HUES64 (cell line): ENCODE measurements around the gene NES.
A peak's percentile ranks its signal among the peaks of the same experiment; 100 is the strongest.

Experiments
- H3K27ac ChIP-seq: 2 replicates; pipeline ENCODE4 v1.7.0; 2013; ENCODE audit warnings: low read depth, low read length, inconsistent platforms
- H3K27me3 ChIP-seq: 2 replicates; pipeline ENCODE4 v1.6.1; 2013; ENCODE audit warnings: mild to moderate bottlenecking, low read length; ENCODE audit not compliant: insufficient read depth
- H3K36me3 ChIP-seq: 2 replicates; pipeline ENCODE4 v1.6.1; 2013; ENCODE audit warnings: mild to moderate bottlenecking, low read length; ENCODE audit not compliant: insufficient read depth
- H3K4me1 ChIP-seq: 2 replicates; pipeline ENCODE4 v1.6.1; 2013; ENCODE audit warnings: mild to moderate bottlenecking, low read length, moderate library complexity; ENCODE audit not compliant: insufficient read depth
- H3K4me3 ChIP-seq: 2 replicates; pipeline ENCODE4 v1.5.1; 2013; ENCODE audit warnings: mild to moderate bottlenecking, low read length, moderate library complexity
- H3K9ac ChIP-seq: 2 replicates; pipeline ENCODE4 v1.6.1; 2013; ENCODE audit warnings: mild to moderate bottlenecking, low read depth, low read length
- H3K9me3 ChIP-seq: 2 replicates; pipeline ENCODE4 v1.6.1; 2013; ENCODE audit warnings: low read depth, low read length; ENCODE audit not compliant: insufficient read depth
- WGBS: fragments of 150-250, 120-280 bp; methylation state at CpG from one replicate; pipeline ENCODE4 v1.1.7; 2013; ENCODE audit warnings: missing lambda C conversion rate; 5-methylcytosine and 5-hydroxymethylcytosine counted together

Gene NES

GRCh38 chr1:156647351-156647750 is 29.9 kb downstream of the NES start:
- Histone ChIP-seq H3K4me3 (no peak overlapping the region), H3K27me3 (peaks cover 84% of the 10 kb centered on the region), H3K4me1 (peaks cover 5% of the 10 kb centered on the region; the same call in 1 of the 2 replicates), H3K27ac (no peak overlapping the region), H3K9ac (no peak overlapping the region), H3K9me3 (no peaks in the 10 kb centered on the region), H3K36me3 (no peaks in the 10 kb centered on the region)
- WGBS: 89% methylated on average over 10 of the region's 10 CpGs

DNA sequence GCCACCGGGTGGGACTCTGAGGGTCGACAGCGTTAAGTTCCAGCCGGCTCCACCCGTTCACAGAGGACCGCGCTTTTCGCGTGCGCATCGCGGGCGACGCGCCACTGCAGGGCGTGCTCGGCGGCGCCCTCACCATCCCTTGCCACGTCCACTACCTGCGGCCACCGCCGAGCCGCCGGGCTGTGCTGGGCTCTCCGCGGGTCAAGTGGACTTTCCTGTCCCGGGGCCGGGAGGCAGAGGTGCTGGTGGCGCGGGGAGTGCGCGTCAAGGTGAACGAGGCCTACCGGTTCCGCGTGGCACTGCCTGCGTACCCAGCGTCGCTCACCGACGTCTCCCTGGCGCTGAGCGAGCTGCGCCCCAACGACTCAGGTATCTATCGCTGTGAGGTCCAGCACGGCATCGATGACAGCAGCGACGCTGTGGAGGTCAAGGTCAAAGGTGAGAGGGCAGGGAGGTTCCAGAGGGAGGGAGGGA is 30.4 kb downstream of the NES start:
- 91% methylated on average over 51 of the region's 51 CpGs for WGBS
- H3K27ac ChIP-seq: no peak overlapping the region

DNA sequence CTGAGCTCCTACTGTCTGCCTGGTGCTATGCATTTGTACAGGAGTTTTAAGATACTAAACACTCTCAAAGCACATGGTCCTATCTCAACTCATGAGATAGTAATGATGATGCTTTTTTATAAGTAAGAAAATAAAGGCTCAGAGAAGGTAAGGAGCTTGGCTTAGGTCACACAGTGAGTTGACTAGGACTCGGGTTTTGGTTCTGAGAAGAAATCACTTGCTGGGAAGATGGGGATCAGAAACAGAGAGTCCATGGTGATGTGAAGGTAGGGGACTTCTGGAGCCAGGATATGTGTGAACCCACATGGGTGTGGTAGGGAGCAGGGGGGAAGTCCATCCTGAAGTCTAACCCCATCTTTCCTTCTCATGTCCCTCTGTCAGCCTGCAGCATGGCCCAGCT is 31.5 kb downstream of the NES start:
- peaks cover 86% of the 10 kb centered on the region for H3K27me3 ChIP-seq
- 89% methylated on average over 1 of the region's 1 CpG for WGBS

More for the DNA sequence above, 30.4 kb downstream of the NES start:
- Histone ChIP-seq H3K9me3 (no peaks in the 10 kb centered on the region), H3K4me1 (peaks cover 5% of the 10 kb centered on the region; the same call in 1 of the 2 replicates), H3K36me3 (no peaks in the 10 kb centered on the region), H3K4me3 (no peak overlapping the region), H3K27me3 (peaks cover 86% of the 10 kb centered on the region), H3K9ac (no peak overlapping the region)

GRCh38 chr1:156645056-156645455 is 32.2 kb downstream of the NES start:
- peaks cover 86% of the 10 kb centered on the region for H3K27me3 ChIP-seq
- 76% methylated on average over 2 of the region's 3 CpGs for WGBS

More for the DNA sequence above, 31.5 kb downstream of the NES start:
- H3K9me3 ChIP-seq: no peaks in the 10 kb centered on the region
- peaks cover 12% of the 10 kb centered on the region; the same call in 1 of the 2 replicates for H3K4me1 ChIP-seq
- no peaks in the 10 kb centered on the region for H3K36me3 ChIP-seq
- H3K27ac ChIP-seq: no peak overlapping the region
- no peak overlapping the region for H3K9ac ChIP-seq
- no peak overlapping the region for H3K4me3 ChIP-seq

DNA sequence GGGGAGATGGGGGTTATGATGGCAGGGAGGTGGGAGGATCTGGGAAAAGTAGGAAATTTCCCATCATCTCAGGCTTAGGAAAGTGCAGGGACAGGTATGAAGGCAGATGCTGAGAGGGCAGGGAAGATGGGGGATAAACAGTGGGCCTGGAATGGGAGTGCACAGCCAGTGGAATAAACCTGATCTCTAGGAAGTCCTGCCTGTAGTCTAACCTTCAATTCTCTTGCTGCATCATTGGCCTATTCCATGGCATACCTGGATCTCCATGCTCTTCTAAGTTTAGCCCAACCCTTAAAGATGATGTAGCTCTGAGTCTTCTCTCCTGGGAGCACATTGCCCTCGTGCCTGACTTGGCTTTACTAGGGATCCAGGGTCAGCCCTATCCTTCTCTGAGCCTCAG is 32.6 kb downstream of the NES start:
- peaks cover 12% of the 10 kb centered on the region; the same call in 1 of the 2 replicates for H3K4me1 ChIP-seq
- no peaks in the 10 kb centered on the region for H3K9me3 ChIP-seq
- H3K36me3 ChIP-seq: no peaks in the 10 kb centered on the region
- H3K27ac ChIP-seq: no peak overlapping the region
- peaks cover 86% of the 10 kb centered on the region for H3K27me3 ChIP-seq
- no peak overlapping the region for H3K9ac ChIP-seq
- H3K4me3 ChIP-seq: no peak overlapping the region
- WGBS: 75% methylated on average over 1 of the region's 1 CpG

More at GRCh38 chr1:156645056-156645455, 32.2 kb downstream of the NES start:
- Histone ChIP-seq H3K36me3 (no peaks in the 10 kb centered on the region), H3K4me1 (peaks cover 12% of the 10 kb centered on the region; the same call in 1 of the 2 replicates), H3K9ac (no peak overlapping the region), H3K27ac (no peak overlapping the region), H3K9me3 (no peaks in the 10 kb centered on the region), H3K4me3 (no peak overlapping the region)

- no peak overlapping the region for H3K27ac ChIP-seq
- no peak overlapping the region for H3K9ac ChIP-seq
- H3K27me3 ChIP-seq: peaks cover 87% of the 10 kb centered on the region
- no peak overlapping the region for H3K4me3 ChIP-seq
- no peaks in the 10 kb centered on the region for H3K9me3 ChIP-seq
- H3K36me3 ChIP-seq: no peaks in the 10 kb centered on the region
- peaks cover 12% of the 10 kb centered on the region; the same call in 1 of the 2 replicates for H3K4me1 ChIP-seq
- WGBS: 92% methylated on average over 3 of the region's 3 CpGs
These were observed 33.1 kb downstream of the NES start for GRCh38 chr1:156644146-156644545.

- Histone ChIP-seq H3K4me1 (peaks cover 12% of the 10 kb centered on the region; the same call in 1 of the 2 replicates), H3K27ac (no peak overlapping the region), H3K9me3 (no peaks in the 10 kb centered on the region), H3K27me3 (peaks cover 91% of the 10 kb centered on the region), H3K36me3 (no peaks in the 10 kb centered on the region), H3K4me3 (no peak overlapping the region), H3K9ac (no peak overlapping the region)
- 85% methylated on average over 7 of the region's 7 CpGs for WGBS
These were observed 33.5 kb downstream of the NES start for GRCh38 chr1:156643778-156644092.

- Histone ChIP-seq H3K27ac (no peak overlapping the region), H3K36me3 (no peaks in the 10 kb centered on the region), H3K9ac (no peak overlapping the region), H3K4me3 (no peak overlapping the region), H3K27me3 (peaks cover 91% of the 10 kb centered on the region), H3K4me1 (peaks cover 12% of the 10 kb centered on the region; the same call in 1 of the 2 replicates), H3K9me3 (no peaks in the 10 kb centered on the region)
- WGBS: 59% methylated on average over 3 of the region's 7 CpGs
These were observed 34.0 kb downstream of the NES start for GRCh38 chr1:156643049-156643777.

- WGBS: 6% methylated on average over 40 of the region's 40 CpGs
- H3K4me3 ChIP-seq: peak overlapping the region; percentile 61
These were observed 34.8 kb downstream of the NES start for GRCh38 chr1:156642265-156643048.

GRCh38 chr1:156641761-156642264 is 35.4 kb downstream of the NES start, which contains the start of gene BCAN:
Gene BCAN, plus strand, starts transcription at chr1:156642117. Its CDS starts 3,938 bp downstream, at chr1:156646055.
- H3K4me1 ChIP-seq: peaks cover 12% of the 10 kb centered on the region; the same call in 1 of the 2 replicates
- H3K27ac ChIP-seq: no peak within 1 kb of the TSS
- peaks cover 91% of the 10 kb centered on the region for H3K27me3 ChIP-seq
- no peaks in the 10 kb centered on the region for H3K9me3 ChIP-seq
- H3K4me3 ChIP-seq: peak within 1 kb of the TSS; percentile 61
- H3K36me3 ChIP-seq: no peaks in the 10 kb centered on the region
- WGBS: under 1% methylated on average over 44 of the region's 46 CpGs
- H3K9ac ChIP-seq: no peak within 1 kb of the TSS

More at GRCh38 chr1:156642265-156643048, 34.8 kb downstream of the NES start:
- H3K27ac ChIP-seq: no peak overlapping the region
- no peak overlapping the region for H3K9ac ChIP-seq
- peaks cover 91% of the 10 kb centered on the region for H3K27me3 ChIP-seq
- H3K36me3 ChIP-seq: no peaks in the 10 kb centered on the region
- no peaks in the 10 kb centered on the region for H3K9me3 ChIP-seq
- peaks cover 12% of the 10 kb centered on the region; the same call in 1 of the 2 replicates for H3K4me1 ChIP-seq
